DND-41 (cell line): ENCODE results near the gene HACL1.

Source experiments
- ATAC-seq: fragments of 200-7000 bp; cut with Tn5 transposase; 3 replicates; pipeline ENCODE4 v1.9.1; 2021; ENCODE audit warnings: low read depth; ENCODE audit not compliant: insufficient read depth
- DNase-seq: peaks from one replicate; pipeline ENCODE4 v3.0.0-alpha.2; 2020
- H2AFZ ChIP-seq: 2 replicates; pipeline ENCODE4 v1.6.0; 2012; ENCODE audit warnings: low read depth, low read length
- H3K27ac ChIP-seq: 2 replicates; pipeline ENCODE4 v1.5.1; 2012; ENCODE audit warnings: low read length, inconsistent platforms
- H3K27me3 ChIP-seq: fragments of 200-600 bp; sonication (generic); 2 replicates; pipeline ENCODE4 v1.6.0; 2012; ENCODE audit warnings: low read length, mild to moderate bottlenecking, inconsistent platforms; ENCODE audit not compliant: insufficient read depth, poor library complexity
- H3K36me3 ChIP-seq: 2 replicates; pipeline ENCODE4 v1.5.1; 2012; ENCODE audit warnings: low read length, inconsistent platforms; ENCODE audit not compliant: insufficient read depth
- H3K4me1 ChIP-seq: 2 replicates; pipeline ENCODE4 v1.5.1; 2012; ENCODE audit warnings: mild to moderate bottlenecking, low read length; ENCODE audit not compliant: insufficient read depth
- H3K4me2 ChIP-seq: 2 replicates; pipeline ENCODE4 v1.6.0; 2012; ENCODE audit warnings: mild to moderate bottlenecking, moderate library complexity, low read length, inconsistent platforms; ENCODE audit not compliant: insufficient read depth
- H3K4me3 ChIP-seq, 2 experiments: fragments of 200-600 bp in 1 of 2; shearing (Covaris generic) in 1 of 2; 2 replicates each; pipeline ENCODE4 v1.5.1; 2012 to 2016; ENCODE audit warnings: inconsistent platforms in 2 of 2, low read length in 2 of 2, mild to moderate bottlenecking in 2 of 2, low read depth in 1 of 2, moderate library complexity in 1 of 2
- H3K79me2 ChIP-seq: 2 replicates; pipeline ENCODE4 v1.6.0; 2012; ENCODE audit warnings: low read length, inconsistent platforms; ENCODE audit not compliant: insufficient read depth
- H3K9ac ChIP-seq: 2 replicates; pipeline ENCODE4 v1.6.0; 2012; ENCODE audit warnings: low read depth, mild to moderate bottlenecking, inconsistent platforms, low read length, moderate library complexity
- H3K9me3 ChIP-seq: 2 replicates; pipeline ENCODE4 v1.5.1; 2012; ENCODE audit warnings: low read length, moderate library complexity, mild to moderate bottlenecking, inconsistent platforms; ENCODE audit not compliant: insufficient read depth, severe bottlenecking
- H4K20me1 ChIP-seq: 2 replicates; pipeline ENCODE4 v1.6.0; 2012; ENCODE audit warnings: low read length; ENCODE audit not compliant: insufficient read depth
- CTCF ChIP-seq: IDR thresholded peaks from 2 replicates; pipeline ENCODE4 v1.5.1; 2012; ENCODE audit warnings: borderline replicate concordance, low read length, moderate library complexity, mild to moderate bottlenecking; ENCODE audit not compliant: poor library complexity, severe bottlenecking; ENCODE audit errors: extremely low read depth
- EZH2 ChIP-seq: IDR thresholded peaks from 3 replicates; pipeline ENCODE4 v1.6.1; 2012; ENCODE audit warnings: borderline replicate concordance, low read depth, mild to moderate bottlenecking, moderate library complexity, low read length, inconsistent platforms; ENCODE audit not compliant: severe bottlenecking

The HACL1 gene

GRCh38 chr3:15541371-15541770 is 60.0 kb downstream of the HACL1 start:
- Histone ChIP-seq H4K20me1 (no peaks in the 10 kb centered on the region), H3K9ac (no peak overlapping the region), H3K4me3 (no peak overlapping the region), H3K27me3 (no peaks in the 10 kb centered on the region), H3K9me3 (no peaks in the 10 kb centered on the region), H3K36me3 (no peaks in the 10 kb centered on the region), H3K27ac (no peak overlapping the region), H3K4me2 (no peak overlapping the region), H3K4me1 (peaks cover 21% of the 10 kb centered on the region), H3K79me2 (no peaks in the 10 kb centered on the region), H2AFZ (no peak overlapping the region)
- DNase-seq (no peak), ATAC-seq (no peak)
- TF ChIP-seq CTCF (no peak), EZH2 (no peak)

GRCh38 chr3:15539066-15539465 is 62.3 kb downstream of the HACL1 start:
- Histone ChIP-seq H3K27me3 (no peaks in the 10 kb centered on the region), H3K9me3 (no peaks in the 10 kb centered on the region), H3K4me1 (peaks cover 35% of the 10 kb centered on the region), H4K20me1 (no peaks in the 10 kb centered on the region), H3K79me2 (no peaks in the 10 kb centered on the region), H3K36me3 (no peaks in the 10 kb centered on the region), H3K4me3 (no peak overlapping the region), H2AFZ (no peak overlapping the region), H3K27ac (peak overlapping the region; percentile 5; the same call in 1 of the 2 replicates), H3K4me2 (no peak overlapping the region), H3K9ac (no peak overlapping the region)
- ATAC-seq (no peak), DNase-seq (no peak)
- TF ChIP-seq CTCF, result no peak
- TF ChIP-seq EZH2, result no peak

GRCh38 chr3:15538345-15538744 is 63.0 kb downstream of the HACL1 start:
- H4K20me1 ChIP-seq, result no peaks in the 10 kb centered on the region
- no peak overlapping the region for H3K9ac ChIP-seq
- TF ChIP-seq EZH2, result no peak
- TF ChIP-seq CTCF, result no peak
- H3K4me1 ChIP-seq, result peaks cover 35% of the 10 kb centered on the region
- no peaks in the 10 kb centered on the region for H3K36me3 ChIP-seq
- no peaks in the 10 kb centered on the region for H3K79me2 ChIP-seq
- no peak overlapping the region for H2AFZ ChIP-seq
- no peak overlapping the region for H3K4me3 ChIP-seq
- peak overlapping the region; percentile 37 for H3K27ac ChIP-seq
- no peaks in the 10 kb centered on the region for H3K9me3 ChIP-seq
- ATAC-seq, result no peak
- no peak for DNase-seq
- H3K4me2 ChIP-seq, result no peak overlapping the region
- H3K27me3 ChIP-seq, result no peaks in the 10 kb centered on the region

GRCh38 chr3:15536856-15537255 is 64.5 kb downstream of the HACL1 start:
- Histone ChIP-seq H4K20me1 (no peaks in the 10 kb centered on the region), H3K79me2 (no peaks in the 10 kb centered on the region), H3K4me2 (peak overlapping the region; percentile 51), H3K27me3 (no peaks in the 10 kb centered on the region), H3K27ac (peak overlapping the region; percentile 73), H3K9ac (peak overlapping the region; percentile 25), H3K4me3 (no peak overlapping the region), H2AFZ (peak overlapping the region; percentile 55; the same call in 1 of the 2 replicates), H3K36me3 (no peaks in the 10 kb centered on the region), H3K9me3 (no peaks in the 10 kb centered on the region), H3K4me1 (peaks cover 35% of the 10 kb centered on the region)
- TF ChIP-seq EZH2 (no peak), CTCF (no peak)
- DNase-seq (peak; percentile 49), ATAC-seq (peak; percentile 61)
